Astrocyte of the spinal cord (primary cell): ENCODE results near the gene MLIP.
"Not testable (repeated sequence)": the region's sequence is repeated elsewhere in the genome, so short reads cannot be mapped to it uniquely, and the experiment has no call there.

Experiments
- DNase-seq: peaks from one replicate; pipeline ENCODE4 v3.0.0; 2011; ENCODE audit warnings: low read depth, low spot score
- H3K4me3 ChIP-seq: 2 replicates; pipeline ENCODE4 v1.5.1; 2011; ENCODE audit warnings: low read depth, mild to moderate bottlenecking, low read length, moderate library complexity
- CTCF ChIP-seq: IDR thresholded peaks from 2 replicates; pipeline ENCODE4 v1.5.1; 2012; ENCODE audit warnings: low read depth, mild to moderate bottlenecking, low read length, inconsistent platforms
- in situ Hi-C: cut with HindIII; loops from 2 replicates; pipeline ENCODE4 v1.10.0; 2017; ENCODE audit warnings: low sequenced_read_pairs

MLIP gene

GRCh38 chr6:54073487-54073886 is 37.8 kb upstream of the MLIP start:
- no peak for TF ChIP-seq CTCF
- H3K4me3 ChIP-seq: no peak overlapping the region
- no peak for DNase-seq
- in situ Hi-C loops: no loop called here

GRCh38 chr6:54074109-54074508 is 37.1 kb upstream of the MLIP start:
- TF ChIP-seq CTCF: no peak
- no peak for DNase-seq
- H3K4me3 ChIP-seq: no peak overlapping the region
- in situ Hi-C loops: no loop called here

GRCh38 chr6:54074578-54075195 is 36.6 kb upstream of the MLIP start:
- no peak for DNase-seq
- in situ Hi-C loops: no loop called here
- no peak for TF ChIP-seq CTCF
- no peak overlapping the region for H3K4me3 ChIP-seq

- H3K4me3 ChIP-seq: no peak overlapping the region
- no peak for DNase-seq
- in situ Hi-C loops: no loop called here
- TF ChIP-seq CTCF: no peak
Measured at GRCh38 chr6:54076159-54076789, 35.0 kb upstream of the MLIP start.

- in situ Hi-C loops, DNase-seq, H3K4me3 ChIP-seq: not testable (repeated sequence)
Measured at GRCh38 chr6:54081499-54081898, 29.7 kb upstream of the MLIP start.

GRCh38 chr6:54083287-54083686 is 28.0 kb upstream of the MLIP start:
- in situ Hi-C loops: no loop called here
- no peak for TF ChIP-seq CTCF
- no peak for DNase-seq
- H3K4me3 ChIP-seq: no peak overlapping the region

- TF ChIP-seq CTCF: no peak
Measured at GRCh38 chr6:54084231-54084630, 27.0 kb upstream of the MLIP start.

More at GRCh38 chr6:54084231-54084630, 27.0 kb upstream of the MLIP start:
- no peak for DNase-seq
- no peak overlapping the region for H3K4me3 ChIP-seq
- in situ Hi-C loops: no loop called here
